LHCN-M2 (cell line): ENCODE measurements around the gene CENPX. TPM values are rescaled to one million over a fixed set of nuclear protein-coding genes. Genes with fewer than 3 reads are reported as not detected.

Source experiments
- DNase-seq: peaks from one replicate; pipeline ENCODE4 v3.0.0-alpha.2; 2012; ENCODE audit warnings: low read depth
- polyA plus RNA-seq: library from polyadenylated mRNA; unstranded; fragments of >200 nt; gene quantifications from one replicate; pipeline ENCODE4 v1.2.1, GENCODE V29; 2012; ENCODE audit warnings: missing spikeins
- total RNA-seq: library from RNA; depleted of rRNA; stranded (reverse); fragments of >200 nt; gene quantifications from 2 replicates; pipeline ENCODE4 v1.2.3, GENCODE V29; 2014; rRNA removed

Gene CENPX
- total RNA-seq: 142 and 155 TPM in 2 replicates
- polyA plus RNA-seq: 118 TPM

DNA sequence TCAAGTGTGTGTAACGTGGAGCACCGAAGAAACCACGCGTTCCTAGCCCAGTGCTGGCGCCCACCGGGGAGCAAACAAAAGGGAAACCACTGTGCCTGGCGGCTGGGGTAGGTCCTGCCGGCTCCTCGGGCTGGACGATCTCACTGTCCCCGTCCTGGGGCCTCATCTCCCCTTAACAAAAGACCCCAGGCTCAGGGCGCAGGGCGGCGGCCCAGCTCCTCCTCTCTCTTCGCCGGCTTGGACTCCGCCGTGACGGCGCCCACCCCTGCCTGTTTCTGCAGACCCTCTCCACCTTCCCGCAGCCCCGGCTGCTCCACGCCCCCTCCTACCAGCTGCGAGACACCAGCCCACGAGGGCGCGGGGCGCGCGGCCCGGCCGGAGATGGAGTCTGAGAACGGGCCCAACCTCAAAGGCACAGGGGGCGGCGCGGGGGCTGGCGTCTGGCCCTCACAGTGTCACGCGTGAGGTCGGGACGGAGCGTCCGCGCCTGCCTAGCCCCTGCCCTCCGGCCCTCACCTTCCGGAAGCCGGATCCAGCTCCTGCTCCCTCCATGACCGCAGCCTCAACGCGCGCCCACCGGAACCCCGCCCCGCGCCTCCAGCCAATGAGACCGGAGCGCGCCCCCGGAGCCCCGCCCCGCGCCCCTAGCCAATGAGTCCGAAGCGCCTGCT lies at the start of gene CENPX:
Gene CENPX (minus strand): TSS at position 569 of the 671 bp plus-strand sequence. CDS start 17 bp downstream, at position 552.
- DNase-seq: no peak

DNA sequence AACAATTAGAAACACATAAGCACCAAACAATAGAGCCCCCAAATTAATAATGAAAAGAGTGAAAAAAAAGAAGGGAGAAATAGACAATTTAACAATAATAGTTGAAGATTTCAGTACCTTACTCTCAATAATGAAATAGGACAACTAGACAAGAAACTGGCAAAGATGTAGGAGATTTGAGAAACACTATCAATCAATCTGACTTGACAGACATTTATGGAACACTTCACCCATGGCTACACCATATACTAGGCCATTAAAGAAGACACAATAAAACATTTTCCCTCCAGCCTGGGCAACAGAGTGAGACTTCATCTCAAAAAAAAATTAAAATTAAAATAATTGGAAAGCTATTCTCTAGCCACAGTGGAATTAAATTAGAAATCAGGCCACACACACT lies 47.9 kb upstream of the CENPX start:
- no peak for DNase-seq

DNA sequence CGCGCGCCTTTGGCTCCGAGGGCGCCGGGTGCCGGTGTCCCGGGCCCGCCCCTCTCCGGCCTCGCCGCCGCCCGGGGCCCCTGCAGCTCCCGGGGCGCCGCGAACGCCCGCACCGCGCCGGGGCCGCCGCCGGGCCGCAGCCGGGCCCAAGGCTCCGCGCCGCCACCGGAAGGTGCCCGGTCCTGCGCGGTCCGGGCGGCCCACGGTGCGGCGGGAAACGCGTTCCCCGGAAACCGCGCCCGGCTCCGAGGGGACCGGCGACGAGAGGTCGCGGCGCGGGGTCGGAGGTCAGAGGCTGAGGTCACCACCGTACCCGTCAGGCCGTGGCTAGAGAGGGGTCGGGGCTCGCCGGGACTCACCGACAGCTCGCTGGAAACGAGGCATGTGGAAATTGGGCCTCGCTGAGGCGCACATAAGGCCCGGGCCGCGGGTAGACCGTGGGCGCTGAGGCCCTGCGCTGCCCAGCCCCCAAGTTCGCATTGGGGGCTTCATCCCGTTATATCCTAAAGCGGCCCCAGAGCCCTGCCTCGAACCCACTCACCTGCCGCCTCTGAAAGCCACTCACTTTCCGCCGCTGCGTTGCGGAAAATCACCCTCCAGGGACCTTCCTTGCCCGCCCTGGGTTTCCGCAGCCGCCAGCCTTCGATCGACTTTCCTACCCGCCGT lies 43.1 kb upstream of the CENPX start, which contains the start of gene DUS1L:
Gene DUS1L (minus strand): TSS at position 167 of the 666 bp plus-strand sequence. CDS start 745 bp downstream, outside the sequence.
- peak; percentile 41 for DNase-seq

DNA sequence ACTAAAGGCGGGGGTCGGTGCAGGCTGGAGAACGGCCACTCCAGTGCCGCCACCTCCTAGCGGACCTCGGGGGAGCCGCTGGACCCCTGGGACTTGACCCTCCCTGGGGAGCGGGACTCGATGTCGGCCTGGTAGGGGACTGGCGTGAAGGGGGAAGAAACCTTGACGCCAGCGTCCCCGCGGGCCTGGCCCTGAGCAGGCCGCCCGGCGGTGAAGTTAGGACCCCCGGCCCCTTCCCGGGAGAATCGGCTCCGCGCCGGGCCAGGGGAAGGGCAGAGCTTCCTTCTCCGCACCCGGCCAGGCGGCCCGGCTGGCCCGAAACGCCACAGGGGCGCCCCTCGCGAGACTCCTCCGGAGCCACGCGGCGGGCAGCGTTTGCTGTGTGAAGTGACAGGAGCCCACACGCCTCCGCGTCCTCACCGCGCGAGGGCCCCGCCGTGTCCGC lies 42.5 kb upstream of the CENPX start:
- DNase-seq: peak; percentile 22

DNA sequence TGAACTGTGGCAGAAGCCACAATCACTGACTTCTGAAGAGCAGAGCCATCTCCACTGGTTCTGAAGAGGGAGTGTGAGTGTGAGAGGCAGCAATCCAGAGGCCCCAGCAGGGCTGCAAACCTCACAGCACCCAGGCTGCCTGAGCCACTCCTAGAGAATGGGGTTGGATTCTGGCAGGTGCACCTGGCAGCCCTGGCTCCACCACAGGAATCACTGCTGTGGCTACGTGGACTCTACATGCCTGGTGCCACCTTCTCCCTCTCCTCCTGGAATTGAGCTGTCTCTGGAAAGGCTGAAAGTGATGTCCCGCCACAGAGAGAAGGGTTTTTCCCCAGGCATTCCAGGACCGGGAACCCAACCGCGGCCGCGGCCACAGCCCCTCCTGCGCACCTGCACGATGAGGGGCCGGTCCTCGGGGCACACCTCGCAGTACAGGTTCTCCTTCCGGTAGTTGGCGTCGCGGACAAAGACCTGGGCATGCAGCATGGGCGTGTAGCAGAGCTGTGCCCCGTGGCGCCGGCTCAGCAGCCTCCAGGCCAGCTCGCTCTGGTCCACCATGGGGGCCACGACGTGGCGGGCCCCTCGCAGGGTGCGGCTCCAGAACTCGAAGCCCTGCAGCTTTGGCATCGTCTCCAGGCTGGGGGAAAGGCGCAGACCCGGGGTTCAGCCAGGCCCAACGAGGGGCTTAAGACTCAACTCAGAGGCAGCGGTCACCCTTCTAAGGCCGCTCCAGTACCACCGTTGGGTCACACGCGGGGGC lies 41.9 kb upstream of the CENPX start:
- DNase-seq: no peak

DNA sequence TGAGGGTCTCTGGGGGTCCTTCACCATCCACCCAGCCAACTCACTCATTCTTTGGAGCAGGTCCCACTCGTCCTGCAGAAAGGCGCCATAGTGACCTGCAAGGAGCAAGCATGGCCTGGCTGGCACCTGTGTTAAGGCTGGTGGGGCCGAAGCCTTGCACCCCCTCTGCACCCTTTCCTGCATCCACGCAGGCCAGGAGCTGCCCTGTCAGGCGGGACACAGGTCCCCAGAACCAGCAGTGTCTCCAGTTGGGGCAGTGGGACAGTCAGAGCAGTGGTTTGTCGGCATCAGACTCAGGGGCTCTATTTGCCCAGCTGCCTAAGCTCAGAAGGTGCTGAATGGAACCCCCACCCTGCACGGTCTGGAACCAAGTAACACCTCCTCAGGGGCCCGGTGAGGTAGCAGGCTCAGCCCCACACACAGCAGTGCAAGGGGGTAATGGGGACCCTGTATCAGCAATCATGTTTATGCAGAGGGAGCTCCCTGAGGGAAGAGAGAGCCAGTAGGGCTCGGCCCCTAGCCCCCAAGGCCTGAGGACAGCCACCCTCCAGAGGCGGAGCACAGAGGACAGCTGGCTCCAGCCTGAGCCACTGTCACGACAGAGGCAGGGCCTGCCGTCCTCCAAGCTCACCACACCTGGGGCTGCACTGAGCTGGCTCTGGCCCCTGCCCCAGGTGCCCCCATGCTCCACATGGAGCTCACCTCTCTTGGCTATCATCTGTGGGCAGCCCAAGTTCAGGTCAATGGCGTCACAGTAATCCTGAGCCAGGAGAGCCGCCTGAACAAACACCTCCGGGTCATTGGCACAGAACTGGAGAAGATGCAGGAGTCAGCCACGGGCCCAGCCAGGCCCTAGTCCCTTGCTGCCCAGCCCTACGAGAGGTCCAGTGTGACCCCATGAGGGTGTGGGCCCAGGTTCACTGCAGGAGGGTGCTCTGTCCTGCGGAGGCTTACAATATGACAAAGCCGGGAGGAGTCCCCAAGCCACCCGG lies 41.0 kb upstream of the CENPX start:
- DNase-seq: no peak

DNA sequence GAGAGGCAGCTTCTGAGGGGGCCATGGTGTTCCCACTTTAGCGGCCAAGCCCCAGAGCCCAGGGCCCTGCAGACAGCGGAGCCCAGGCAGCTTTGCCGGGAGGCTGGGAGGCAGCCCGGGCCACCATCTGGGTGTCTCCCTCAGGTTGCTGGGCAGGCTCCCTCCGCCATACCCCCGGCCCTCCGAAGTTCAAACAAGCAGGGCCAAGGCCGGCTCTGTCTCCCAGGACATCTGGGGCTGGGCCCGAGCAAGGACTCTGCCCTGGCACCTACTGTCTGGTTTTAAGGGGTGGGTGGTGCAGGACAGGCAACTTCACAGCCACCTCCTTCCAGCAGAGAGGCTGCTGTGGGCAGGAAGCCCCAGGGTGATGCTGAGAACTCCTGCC lies 40.3 kb upstream of the CENPX start:
- DNase-seq: no peak

DNA sequence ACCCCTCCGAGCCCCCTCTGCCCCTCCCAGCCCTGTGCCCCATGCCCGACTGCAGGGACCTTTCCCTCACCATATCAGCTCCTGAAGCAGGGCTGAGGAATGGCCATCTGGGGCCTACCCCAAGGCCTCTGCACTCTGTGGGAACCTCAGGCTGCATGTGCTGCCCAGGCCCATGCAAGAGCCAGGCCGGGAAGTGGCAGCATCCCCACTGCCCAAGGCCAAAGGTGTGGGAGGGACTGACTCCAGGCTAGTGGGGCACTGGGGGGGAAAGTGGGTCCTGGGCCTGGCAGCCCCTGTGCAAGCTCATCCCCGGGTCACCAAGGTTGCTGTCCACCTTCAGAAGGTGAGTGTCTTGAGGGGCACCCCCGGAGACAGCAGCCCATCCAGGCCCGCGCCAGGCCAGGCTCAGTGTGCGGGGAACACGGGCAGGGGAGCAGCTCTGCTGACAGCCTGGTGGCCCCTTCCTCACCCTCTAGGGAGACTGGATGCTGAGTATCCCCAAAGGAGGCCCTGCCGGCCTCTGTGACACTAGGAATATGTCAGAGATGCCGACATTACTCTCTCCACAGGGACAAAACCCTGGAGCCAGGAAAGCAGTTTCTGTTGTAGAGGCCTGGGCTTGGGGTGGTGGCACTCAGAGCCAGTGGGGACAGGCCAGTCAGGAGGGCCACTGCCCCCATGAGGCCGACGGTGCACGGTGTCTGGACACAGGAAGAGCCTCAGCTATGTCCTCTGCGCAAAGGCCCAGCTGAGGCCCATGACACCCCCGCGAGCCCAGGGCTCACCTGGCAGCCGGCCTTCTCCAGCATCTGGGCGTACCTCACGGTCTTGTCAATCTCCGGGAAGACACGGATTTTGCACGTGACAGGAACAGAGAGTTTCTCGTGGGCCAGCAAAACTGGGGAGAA lies 39.7 kb upstream of the CENPX start:
- no peak for DNase-seq

DNA sequence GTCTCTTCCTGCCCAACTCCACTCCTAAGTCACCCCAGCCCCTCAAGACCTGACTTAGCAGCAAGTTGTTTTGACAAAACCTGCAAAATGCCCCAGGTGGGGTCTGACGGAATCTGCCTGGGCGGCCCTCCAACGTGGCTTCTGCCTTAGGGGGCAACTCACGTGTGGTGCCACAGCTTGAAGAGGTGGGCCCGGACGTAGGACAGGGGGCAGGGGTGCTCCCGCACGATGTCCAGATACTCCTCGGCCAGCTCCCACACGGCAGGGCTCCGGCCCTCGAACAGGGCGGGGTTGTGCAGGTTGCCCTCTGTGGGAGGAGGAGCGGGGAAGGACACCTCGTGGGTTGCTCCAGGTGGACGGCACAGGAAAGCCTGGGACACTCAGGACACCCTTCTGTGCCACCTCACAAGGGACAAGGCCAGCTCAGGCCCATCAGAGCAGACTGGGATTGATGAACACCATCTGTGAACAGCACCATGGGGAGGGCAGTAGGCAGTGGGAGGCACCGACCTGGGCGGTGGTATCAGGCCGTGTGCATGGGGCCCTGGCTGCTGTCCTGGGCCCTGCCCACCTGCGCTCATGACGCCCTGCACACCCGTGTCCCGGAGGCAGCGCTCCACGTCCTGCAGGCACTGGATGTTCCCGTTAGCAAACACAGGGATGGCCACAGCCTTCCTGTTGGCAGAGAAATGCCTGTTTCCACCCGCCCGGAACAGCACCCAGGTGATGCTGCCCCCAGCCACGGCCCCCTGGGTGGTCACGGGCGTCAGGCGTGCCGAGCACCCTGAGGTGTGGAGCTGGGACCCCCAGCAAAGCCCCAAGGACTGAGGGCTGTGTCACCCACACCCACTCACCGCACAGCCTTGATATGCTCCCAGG lies 38.6 kb upstream of the CENPX start:
- DNase-seq: no peak

DNA sequence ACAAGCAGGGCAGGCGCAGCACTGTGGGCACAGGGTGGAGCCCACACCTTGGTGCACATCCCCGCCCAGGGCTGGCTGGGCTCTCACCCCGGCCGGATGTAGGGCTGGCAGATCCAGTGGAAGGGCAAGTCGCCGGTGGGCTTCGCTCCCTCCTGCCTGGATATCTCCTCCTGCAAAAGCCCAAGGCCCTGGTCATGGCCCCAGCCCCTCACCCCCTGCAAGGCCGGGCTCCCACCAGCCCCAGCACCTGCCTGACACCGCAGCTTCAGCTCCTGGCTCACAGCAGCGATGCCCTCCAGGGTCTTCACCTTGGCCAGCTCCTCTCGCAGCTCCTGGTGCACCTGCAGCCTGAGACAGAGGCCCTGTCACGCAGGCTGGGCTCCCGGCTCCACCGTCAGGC lies 37.9 kb upstream of the CENPX start:
- DNase-seq: no peak

DNA sequence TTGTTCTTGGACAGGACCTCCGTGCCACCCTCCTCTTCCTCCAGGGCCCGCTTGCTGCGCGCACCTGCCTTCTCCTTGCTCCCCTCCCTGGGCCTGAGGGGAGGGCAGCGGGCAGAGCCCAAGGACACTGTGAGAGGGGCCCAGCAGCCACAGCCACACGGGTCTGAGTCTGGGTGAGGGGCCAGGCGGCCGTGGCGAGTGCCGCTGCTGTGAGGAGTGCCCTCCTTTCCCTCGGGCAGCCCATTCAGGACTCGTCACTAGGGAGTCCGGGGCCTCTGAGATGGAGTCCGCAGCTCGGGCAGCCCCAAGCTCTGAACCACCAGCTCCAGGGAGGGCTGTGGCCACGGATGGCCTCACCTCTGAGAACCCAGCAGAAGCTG lies 37.3 kb upstream of the CENPX start:
- no peak for DNase-seq

DNA sequence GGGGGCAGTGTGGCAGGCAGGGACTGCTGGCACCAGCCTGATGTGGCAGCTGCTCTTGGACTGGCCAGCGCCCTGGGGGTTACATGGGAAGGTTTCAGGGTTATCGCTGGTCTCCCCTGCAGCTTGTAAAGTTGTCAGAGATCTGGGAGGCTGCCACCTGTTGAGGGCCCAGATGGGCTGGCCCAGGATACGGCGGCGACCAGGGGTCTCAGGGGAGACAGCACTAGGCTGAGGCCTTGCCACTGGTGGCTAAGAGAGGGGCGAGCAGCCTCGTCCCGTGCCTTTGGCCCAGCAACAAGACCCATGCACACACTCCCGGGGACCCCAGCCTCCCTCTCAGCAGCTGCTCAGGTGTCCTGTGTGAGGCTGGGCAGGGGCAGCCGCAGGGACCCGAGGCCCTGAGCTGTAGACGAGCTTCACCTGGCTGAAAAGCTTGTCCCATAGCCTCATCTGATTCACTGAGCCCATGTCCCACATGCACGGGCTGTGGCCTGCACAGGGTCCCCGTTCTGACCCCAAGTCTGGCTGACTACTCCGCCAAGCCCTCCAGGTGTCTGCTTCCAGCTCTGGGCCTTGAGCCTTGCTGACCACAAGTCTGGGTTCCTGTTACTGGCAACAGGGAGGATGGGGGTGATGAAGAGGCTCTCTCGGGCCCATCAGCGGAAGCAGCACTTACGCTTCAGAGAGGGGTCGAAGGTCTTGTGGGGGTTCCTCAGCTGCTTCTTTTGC lies 36.8 kb upstream of the CENPX start:
- DNase-seq: no peak

DNA sequence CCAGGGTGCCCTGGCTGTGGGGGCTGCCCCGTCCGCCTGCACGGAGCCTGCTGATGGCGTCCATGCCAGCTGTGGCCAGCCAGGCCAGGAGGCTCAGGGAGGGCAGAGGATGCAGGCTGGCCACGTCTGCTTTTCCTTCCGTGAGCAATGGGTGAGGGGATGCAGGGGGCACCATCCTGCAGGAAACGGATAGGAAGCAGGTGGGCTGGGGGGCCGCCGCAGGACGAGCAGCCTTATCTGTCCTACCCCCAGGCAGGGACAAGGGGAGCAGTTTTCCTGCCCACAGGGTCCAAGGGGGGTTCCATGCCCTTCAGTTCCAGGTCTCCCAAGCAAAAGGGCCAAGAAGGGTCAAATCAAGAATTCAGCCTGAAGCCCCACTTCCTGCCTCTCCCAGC lies 36.2 kb upstream of the CENPX start:
- DNase-seq: no peak

DNA sequence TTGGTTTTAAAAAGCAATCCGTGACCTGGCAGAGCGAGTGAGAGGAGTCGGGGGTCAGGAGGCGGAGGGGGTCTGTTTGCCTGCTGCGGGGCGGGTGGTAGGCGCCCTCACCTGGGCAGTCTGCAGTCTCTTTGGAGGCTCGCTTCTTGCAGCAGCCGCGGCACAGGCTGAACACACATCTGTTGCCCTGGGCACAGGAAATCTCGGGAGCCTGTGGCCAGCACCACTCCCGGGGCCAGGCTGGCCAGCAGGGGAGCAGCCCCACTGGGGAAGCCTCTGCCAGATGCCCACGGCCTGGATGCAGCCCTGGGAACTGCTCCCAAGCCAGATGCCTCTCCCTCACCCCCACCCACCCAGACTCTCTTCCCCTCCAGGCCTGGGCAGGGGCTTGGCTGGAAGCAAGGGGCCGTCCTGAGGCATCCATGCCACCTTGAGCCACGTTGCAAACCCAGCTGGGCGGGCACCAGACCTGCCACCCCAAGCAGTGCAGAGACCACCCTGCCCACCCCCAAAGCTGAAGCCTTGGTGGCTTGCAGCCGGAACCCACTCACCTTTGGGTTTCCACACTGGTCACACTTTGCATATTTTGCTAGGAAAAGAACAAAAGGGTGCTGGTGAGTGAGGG lies 35.7 kb upstream of the CENPX start:
- no peak for DNase-seq

DNA sequence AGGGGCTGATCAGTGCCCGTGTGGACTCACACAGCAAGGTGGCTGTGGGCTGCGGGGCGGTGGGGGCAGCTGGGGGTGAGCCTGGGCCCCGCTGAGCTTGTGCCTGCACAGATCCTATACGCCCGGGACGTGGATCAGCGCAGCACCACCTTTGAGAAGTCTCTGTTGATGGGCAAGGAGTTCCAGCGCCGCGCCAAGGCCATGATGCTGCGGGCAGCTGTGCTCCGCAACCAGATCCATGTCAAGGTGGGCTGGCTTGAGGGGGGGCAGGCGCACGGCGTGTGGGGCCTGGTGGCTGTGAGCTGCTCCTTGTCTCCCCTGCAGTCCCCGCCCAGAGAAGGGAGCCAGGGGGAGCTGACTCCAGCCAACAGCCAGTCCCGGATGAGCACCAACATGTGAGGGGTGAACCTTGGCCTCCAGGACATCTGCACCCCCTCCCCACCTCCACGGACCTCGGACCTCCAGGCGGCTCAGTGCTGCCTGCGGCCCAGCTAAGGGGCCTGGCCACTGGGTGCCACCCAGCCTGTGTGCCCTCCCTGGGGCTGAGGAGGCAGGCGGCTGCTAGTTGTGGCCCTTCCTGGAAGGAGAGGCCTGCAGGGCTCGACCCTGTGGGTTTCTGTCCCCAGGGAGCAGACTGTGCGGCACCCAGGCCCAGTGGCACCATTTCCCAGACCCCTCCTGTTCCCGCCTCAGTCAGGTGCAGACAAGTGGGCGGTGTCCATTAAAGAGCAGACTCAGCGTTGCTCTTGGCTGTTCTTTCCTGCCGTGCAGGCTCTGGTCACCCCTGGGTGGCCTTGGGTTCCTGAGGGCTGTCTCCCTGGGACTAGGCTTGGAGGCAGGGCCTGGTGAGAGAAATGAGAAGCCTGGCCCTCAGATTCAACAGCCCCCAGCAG lies 34.3 kb upstream of the CENPX start:
- DNase-seq: no peak

DNA sequence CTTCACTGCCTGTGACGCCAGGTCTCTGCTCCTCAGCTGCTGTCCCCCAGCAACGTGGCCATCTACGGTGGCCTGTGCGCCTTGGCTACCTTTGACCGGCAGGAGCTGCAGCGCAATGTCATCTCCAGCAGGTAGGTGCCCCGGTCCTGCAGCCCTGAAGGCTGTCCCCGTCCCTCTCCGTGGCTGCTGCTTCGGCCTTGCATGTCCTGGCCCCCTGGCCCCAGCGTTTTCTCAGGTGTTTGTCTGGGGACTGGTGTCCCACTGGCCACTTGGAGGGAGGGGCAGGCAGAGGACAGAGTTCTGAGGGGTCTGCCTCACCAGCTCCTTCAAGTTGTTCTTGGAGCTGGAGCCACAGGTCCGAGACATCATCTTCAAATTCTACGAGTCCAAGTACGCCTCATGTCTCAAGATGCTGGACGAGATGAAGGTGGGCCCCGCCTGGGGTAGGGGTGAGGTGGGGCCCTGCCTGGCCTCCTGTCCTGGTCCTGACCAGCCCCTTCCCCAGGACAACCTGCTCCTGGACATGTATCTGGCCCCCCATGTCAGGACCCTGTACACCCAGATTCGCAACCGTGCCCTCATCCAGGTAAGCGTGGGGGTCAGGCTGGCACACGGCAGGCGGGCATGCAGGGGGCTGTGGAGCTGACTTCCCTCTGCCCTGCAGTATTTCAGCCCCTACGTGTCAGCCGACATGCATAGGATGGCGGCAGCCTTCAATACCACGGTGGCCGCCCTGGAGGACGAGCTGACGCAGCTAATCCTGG lies 33.5 kb upstream of the CENPX start:
- no peak for DNase-seq
